Uterus (tissue), 2 donors: ENCODE measurements around the gene INSIG1.

Experiments
- CTCF ChIP-seq, 4 experiments: fragments of 200-600 bp in 2 of 4; fragments of 450-650 bp in 2 of 4; sonication (generic) in 2 of 4; IDR thresholded peaks; one replicate each; pipeline ENCODE4 v1.5.1; 2016 to 2019; ENCODE audit warnings: antibody characterized with exemption in 4 of 4, mild to moderate bottlenecking in 2 of 4, moderate library complexity in 1 of 4
- POLR2A ChIP-seq, 2 donors: fragments of 450-650 bp; IDR thresholded peaks; one replicate each; pipeline ENCODE4 v1.6.1; 2016; ENCODE audit warnings: antibody characterized with exemption in 2 of 2, mild to moderate bottlenecking in 1 of 2, moderate library complexity in 1 of 2

GRCh38 chr7:155263581-155264143 lies 34.0 kb upstream of the INSIG1 start:
- no peak for TF ChIP-seq CTCF (IDR thresholded peaks at IDR 0.05)
- TF ChIP-seq POLR2A (IDR thresholded peaks at IDR 0.05), result no peak
